ENCODE measurements around the gene MN1.

GRCh38 chr22:27760474-27760873, 41.1 kb downstream of the MN1 start:
- no peak for TF ChIP-seq HOXA7 (CRISPR knock-in tag; IDR thresholded peaks at IDR 0.05)
- no peak for TF ChIP-seq CTCF (IDR thresholded peaks at IDR 0.05)
- no peak for TF ChIP-seq JUN (IDR thresholded peaks at IDR 0.05)
- no peak for TF ChIP-seq E2F6 (IDR thresholded peaks at IDR 0.05; ENCODE audit: borderline replicate concordance, low read depth)
- no peak for TF ChIP-seq POLR2A (IDR thresholded peaks at IDR 0.05; ENCODE audit: low read length)
- no peak for TF ChIP-seq REST (IDR thresholded peaks at IDR 0.05)
- no peak for TF ChIP-seq USF2 (IDR thresholded peaks at IDR 0.05)
- no peak for TF ChIP-seq CEBPB (IDR thresholded peaks at IDR 0.05)

All from A549 (cell line).